ENCODE measurements around the gene RLN3.

DNA sequence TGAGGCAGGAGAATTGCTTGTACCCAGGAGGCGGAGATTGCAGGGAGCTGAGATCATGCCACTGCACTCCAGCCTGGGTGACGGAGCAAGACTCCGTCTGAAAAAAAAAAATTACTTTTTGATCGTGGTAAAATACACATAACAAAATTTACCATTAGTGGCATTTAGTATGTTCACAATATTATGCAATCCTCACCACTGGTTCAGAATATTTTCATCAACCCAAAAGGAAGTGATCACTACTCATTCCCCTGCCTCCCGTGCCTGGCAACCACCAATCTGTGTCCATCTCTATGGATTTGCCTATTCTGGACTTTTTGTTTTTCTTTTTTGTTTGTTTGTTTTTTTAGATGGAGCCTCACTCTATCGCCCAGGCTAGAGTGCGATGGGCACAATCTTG, 35.2 kb downstream of the RLN3 start:
- TF ChIP-seq, protein P1, sequence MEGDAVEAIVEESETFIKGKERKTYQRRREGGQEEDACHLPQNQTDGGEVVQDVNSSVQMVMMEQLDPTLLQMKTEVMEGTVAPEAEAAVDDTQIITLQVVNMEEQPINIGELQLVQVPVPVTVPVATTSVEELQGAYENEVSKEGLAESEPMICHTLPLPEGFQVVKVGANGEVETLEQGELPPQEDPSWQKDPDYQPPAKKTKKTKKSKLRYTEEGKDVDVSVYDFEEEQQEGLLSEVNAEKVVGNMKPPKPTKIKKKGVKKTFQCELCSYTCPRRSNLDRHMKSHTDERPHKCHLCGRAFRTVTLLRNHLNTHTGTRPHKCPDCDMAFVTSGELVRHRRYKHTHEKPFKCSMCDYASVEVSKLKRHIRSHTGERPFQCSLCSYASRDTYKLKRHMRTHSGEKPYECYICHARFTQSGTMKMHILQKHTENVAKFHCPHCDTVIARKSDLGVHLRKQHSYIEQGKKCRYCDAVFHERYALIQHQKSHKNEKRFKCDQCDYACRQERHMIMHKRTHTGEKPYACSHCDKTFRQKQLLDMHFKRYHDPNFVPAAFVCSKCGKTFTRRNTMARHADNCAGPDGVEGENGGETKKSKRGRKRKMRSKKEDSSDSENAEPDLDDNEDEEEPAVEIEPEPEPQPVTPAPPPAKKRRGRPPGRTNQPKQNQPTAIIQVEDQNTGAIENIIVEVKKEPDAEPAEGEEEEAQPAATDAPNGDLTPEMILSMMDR (IDR thresholded peaks at IDR 0.05; ENCODE audit: low read depth, low read length, missing input control): no peak
- TF ChIP-seq JUND (IDR thresholded peaks at IDR 0.05) (no peak), GABPA (IDR thresholded peaks at IDR 0.05 in 1 of 2, conservative IDR thresholded peaks at IDR 0.05 in 1 of 2) (no peak), YY1 (IDR thresholded peaks at IDR 0.05) (no peak), HNF4A (conservative IDR thresholded peaks at IDR 0.05) (no peak)
- TF ChIP-seq, protein P2, sequence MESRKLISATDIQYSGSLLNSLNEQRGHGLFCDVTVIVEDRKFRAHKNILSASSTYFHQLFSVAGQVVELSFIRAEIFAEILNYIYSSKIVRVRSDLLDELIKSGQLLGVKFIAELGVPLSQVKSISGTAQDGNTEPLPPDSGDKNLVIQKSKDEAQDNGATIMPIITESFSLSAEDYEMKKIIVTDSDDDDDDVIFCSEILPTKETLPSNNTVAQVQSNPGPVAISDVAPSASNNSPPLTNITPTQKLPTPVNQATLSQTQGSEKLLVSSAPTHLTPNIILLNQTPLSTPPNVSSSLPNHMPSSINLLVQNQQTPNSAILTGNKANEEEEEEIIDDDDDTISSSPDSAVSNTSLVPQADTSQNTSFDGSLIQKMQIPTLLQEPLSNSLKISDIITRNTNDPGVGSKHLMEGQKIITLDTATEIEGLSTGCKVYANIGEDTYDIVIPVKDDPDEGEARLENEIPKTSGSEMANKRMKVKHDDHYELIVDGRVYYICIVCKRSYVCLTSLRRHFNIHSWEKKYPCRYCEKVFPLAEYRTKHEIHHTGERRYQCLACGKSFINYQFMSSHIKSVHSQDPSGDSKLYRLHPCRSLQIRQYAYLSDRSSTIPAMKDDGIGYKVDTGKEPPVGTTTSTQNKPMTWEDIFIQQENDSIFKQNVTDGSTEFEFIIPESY (IDR thresholded peaks at IDR 0.05): no peak
- TF ChIP-seq, protein P3, sequence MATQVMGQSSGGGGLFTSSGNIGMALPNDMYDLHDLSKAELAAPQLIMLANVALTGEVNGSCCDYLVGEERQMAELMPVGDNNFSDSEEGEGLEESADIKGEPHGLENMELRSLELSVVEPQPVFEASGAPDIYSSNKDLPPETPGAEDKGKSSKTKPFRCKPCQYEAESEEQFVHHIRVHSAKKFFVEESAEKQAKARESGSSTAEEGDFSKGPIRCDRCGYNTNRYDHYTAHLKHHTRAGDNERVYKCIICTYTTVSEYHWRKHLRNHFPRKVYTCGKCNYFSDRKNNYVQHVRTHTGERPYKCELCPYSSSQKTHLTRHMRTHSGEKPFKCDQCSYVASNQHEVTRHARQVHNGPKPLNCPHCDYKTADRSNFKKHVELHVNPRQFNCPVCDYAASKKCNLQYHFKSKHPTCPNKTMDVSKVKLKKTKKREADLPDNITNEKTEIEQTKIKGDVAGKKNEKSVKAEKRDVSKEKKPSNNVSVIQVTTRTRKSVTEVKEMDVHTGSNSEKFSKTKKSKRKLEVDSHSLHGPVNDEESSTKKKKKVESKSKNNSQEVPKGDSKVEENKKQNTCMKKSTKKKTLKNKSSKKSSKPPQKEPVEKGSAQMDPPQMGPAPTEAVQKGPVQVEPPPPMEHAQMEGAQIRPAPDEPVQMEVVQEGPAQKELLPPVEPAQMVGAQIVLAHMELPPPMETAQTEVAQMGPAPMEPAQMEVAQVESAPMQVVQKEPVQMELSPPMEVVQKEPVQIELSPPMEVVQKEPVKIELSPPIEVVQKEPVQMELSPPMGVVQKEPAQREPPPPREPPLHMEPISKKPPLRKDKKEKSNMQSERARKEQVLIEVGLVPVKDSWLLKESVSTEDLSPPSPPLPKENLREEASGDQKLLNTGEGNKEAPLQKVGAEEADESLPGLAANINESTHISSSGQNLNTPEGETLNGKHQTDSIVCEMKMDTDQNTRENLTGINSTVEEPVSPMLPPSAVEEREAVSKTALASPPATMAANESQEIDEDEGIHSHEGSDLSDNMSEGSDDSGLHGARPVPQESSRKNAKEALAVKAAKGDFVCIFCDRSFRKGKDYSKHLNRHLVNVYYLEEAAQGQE (IDR thresholded peaks at IDR 0.05): no peak

All from liver (tissue), 3 donors.